AG09319 (cell line): ENCODE data around the gene FSTL3.

Source experiments
- DNase-seq: peaks from one replicate; pipeline ENCODE4 v3.0.0-alpha.2; 2010; ENCODE audit warnings: low read depth; ENCODE audit errors: extremely low read depth
- TF ChIP-seq, protein P1 (sequence below): IDR thresholded peaks from 2 replicates; pipeline ENCODE4 v1.5.1; 2011; ENCODE audit warnings: low read depth, mild to moderate bottlenecking, inconsistent platforms, low read length, moderate library complexity

The FSTL3 gene

DNA sequence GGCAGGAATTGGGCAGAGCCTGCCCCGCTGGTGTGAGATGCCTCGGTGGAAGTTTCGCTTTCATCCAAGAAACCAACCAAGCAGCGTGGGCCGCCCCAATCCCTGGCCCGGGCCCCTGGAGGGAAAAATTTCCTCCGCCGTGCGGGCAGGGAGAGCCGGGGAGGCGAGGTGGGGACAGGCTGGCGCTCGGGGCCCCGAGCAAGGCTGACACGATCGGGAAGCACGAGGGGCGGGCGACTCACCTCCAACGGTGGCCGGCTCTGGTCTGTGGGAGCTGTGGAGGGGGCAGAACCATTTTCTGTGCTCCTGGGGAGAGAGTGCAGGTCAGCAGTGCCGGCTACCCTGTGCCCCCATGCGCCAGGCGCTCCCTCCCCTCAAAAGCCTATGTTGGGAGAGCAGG lies 24.2 kb upstream of the FSTL3 start:
- TF ChIP-seq, protein P1, sequence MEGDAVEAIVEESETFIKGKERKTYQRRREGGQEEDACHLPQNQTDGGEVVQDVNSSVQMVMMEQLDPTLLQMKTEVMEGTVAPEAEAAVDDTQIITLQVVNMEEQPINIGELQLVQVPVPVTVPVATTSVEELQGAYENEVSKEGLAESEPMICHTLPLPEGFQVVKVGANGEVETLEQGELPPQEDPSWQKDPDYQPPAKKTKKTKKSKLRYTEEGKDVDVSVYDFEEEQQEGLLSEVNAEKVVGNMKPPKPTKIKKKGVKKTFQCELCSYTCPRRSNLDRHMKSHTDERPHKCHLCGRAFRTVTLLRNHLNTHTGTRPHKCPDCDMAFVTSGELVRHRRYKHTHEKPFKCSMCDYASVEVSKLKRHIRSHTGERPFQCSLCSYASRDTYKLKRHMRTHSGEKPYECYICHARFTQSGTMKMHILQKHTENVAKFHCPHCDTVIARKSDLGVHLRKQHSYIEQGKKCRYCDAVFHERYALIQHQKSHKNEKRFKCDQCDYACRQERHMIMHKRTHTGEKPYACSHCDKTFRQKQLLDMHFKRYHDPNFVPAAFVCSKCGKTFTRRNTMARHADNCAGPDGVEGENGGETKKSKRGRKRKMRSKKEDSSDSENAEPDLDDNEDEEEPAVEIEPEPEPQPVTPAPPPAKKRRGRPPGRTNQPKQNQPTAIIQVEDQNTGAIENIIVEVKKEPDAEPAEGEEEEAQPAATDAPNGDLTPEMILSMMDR, result no peak
- no peak for DNase-seq

DNA sequence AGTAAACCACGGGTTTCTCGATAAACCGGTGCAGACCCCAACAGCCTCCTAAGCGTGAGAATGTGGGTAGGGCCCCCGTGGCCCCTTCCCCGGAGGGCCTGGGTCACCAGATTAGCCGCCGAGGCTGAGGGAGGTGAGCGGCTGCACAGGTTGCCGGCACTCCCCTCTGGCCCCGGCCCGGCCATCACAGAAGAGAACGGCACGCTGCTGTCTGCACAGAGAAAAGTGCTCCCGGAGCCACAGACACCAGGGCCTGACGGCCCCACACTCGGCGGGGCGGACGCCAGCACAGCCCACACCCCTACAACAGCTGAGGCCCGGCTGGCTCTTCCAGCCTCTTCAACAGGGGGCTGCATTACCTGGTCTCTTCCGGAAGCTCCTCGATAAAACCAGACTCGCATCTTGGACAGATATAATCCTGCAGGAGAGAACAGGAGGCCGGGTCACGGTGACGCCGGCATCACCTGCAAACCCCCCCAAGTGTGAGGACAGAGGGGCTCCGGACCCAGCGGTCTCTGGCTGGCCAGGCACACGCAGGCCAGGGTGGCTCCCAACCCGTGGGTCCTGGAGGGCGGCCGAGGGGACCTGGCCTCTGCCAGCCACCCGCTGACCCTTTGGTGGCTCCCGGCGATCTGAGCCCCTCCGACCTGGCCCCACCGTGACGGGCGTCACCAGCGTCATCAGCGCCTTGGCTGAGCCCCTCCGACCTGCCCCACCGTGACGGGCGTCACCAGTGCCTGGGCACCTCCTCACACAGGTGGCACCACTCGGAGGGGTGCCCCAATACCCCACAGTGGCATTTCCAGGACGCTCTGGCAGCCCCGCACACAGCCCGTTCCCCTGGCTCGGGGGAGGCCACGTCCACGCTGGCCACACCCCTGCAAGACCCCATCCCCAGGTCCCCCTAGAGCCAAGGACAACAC lies 23.5 kb upstream of the FSTL3 start:
- TF ChIP-seq, protein P1, result no peak
- DNase-seq, result no peak

DNA sequence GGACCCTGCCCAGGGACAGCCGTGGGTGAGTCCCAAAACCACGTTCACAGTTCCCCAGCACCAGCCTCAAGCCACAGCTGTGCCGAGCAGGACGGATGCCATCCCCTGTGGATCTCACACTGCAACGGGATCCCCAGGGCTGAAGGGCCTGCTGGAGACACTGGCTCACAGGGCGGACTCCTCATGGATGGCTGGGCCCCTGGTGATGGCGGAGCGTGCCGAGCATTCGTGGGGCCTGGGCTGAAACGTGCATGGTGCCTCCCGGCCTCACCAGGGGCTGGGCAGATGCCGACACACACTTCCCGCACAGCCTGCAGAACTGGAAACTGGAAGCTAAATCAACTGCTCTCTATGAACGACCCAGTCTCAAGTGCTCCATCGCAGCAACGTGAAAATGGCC lies 22.8 kb upstream of the FSTL3 start:
- TF ChIP-seq, protein P1, result no peak
- no peak for DNase-seq

DNA sequence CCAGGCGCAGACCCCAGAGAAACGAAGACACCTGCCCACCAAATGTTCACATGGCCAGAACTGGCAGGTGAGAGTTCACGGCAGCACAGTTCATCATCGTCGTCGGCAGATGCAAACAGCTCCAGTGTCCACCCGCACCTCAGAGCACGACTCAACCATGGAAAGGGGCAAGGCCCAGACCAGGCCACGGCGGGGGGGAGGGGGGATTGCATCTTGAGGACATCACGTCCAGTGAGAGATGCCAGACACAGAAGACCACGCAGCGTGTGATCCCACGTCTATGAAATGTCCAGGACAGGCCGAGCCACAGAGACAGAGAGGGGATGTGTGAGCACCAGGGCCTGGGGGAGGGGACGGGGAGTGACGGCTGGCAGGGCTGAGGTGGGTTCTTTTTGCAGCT lies 20.5 kb upstream of the FSTL3 start:
- no peak for DNase-seq
- TF ChIP-seq, protein P1, result no peak

DNA sequence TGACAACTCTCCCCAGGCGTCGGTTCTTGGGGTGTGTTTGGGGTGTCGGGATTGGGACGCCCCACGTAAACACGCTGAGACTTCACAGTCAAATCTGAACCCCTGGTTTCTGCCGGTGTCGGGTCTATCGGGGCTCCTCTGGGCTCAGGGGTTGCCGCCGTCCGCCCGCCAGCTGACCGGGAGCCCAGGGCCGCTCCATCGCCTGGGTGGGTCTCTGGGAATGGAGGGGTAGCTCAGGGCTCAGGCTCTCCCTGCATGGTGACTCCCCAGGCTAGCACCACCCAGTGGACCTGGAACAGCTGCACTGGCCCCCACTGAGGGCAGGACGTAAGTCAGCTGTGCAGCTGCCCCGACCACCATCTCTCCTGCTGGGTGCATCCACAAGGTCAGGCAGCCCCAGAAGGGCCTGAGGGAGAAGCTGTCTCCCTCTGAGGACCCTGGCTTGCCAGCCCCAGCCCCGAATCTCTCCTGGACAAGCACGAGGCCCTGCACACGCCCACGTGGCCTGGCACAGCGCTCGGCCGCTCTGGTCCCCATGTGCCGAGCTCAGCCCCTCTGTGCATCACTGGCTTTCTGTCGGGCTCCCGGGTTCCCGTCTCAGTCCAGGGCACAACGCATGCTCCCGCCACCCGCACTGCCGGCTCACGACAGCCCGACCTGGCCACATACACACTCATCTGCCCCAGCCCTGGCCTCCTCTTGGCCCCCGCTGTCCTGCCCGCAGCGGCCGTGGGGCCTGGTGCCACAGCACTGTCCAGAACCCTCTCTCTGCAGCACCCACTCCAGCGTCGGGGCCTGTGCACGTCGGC lies 19.2 kb upstream of the FSTL3 start:
- no peak for DNase-seq
- TF ChIP-seq, protein P1, result no peak

DNA sequence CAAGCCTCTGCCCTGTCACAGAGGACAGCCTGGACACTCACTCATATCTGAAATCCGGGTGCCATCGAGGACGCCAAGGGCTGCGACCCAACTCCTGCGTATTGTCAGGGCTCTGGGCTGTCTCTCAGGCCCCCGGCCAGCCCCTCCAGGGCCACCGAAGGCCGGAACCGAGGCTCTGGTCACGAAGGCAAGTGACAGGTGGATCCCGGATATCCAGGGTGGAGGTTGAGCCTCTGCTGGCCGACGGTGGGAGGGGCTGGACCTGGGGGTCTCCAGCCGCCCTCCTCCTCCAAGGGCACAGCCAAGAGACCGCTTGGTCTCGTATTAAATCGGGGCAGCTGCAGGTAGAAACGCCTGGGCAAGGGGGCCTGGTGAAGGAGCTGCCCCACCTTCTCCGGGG lies 18.6 kb upstream of the FSTL3 start:
- TF ChIP-seq, protein P1, result no peak
- DNase-seq, result no peak
